B cell (primary cell): ENCODE data around the gene KCNJ6. TPM values are rescaled to one million over a fixed set of nuclear protein-coding genes. Genes with fewer than 3 reads are reported as not detected.
"Not testable (repeated sequence)": the region's sequence is repeated elsewhere in the genome, so short reads cannot be mapped to it uniquely, and the experiment has no call there.

Source experiments
- ATAC-seq: fragments of 200-7000 bp; cut with Tn5 transposase; one replicate; pipeline ENCODE4 v1.10.0; 2021; ENCODE audit warnings: low read depth, mild to moderate bottlenecking, moderate number of reproducible peaks, moderate library complexity
- CTCF ChIA-PET: fragments of 350-600 bp; sonication (Branson Sonifier 250); formaldehyde crosslinking; loops from one replicate; lab custom pipeline; 2021; ENCODE audit warnings: antibody characterized with exemption, inconsistent platforms; lab: Charles Lee
- POLR2A ChIA-PET: fragments of 350-600 bp; sonication (Branson Sonifier 250); formaldehyde crosslinking; loops from one replicate; lab custom pipeline; 2021; ENCODE audit warnings: antibody characterized with exemption; lab: Charles Lee
- DNase-seq: peaks from one replicate; pipeline ENCODE4 v3.0.0; 2013
- H2AFZ ChIP-seq: 2 replicates; pipeline ENCODE4 v1.6.1; 2012; ENCODE audit warnings: mild to moderate bottlenecking, low read depth, low read length; ENCODE audit not compliant: insufficient read depth, poor library complexity, severe bottlenecking
- H3K27ac ChIP-seq, 2 donors: 1 replicate in 1 of 2; 2 replicates in 1 of 2; pipeline ENCODE4 v1.5.1; 2012 to 2013; ENCODE audit warnings: low read length in 2 of 2, mild to moderate bottlenecking in 2 of 2, moderate library complexity in 1 of 2
- H3K27me3 ChIP-seq, 4 experiments: fragments of 200-600 bp in 1 of 4; sonication (generic) in 1 of 4; replicated peaks in 1 of 4; 1 replicate in 2 of 4; 2 replicates in 2 of 4; pipeline versions ENCODE4 v1.6.1 to v1.7.0; 2013 to 2016; ENCODE audit warnings: low read length in 3 of 4, mild to moderate bottlenecking in 2 of 4, mixed read lengths in 1 of 4, moderate library complexity in 1 of 4; ENCODE audit not compliant: insufficient read depth in 4 of 4, control insufficient read depth in 3 of 4; ENCODE audit errors: control extremely low read depth in 1 of 4
- H3K36me3 ChIP-seq, 2 experiments: replicated peaks in 1 of 2; 1 replicate in 1 of 2; 2 replicates in 1 of 2; pipeline versions ENCODE4 v1.6.1 to v1.7.1; 2013; ENCODE audit warnings: low read length in 1 of 2; ENCODE audit not compliant: insufficient read depth in 2 of 2, control insufficient read depth in 1 of 2; ENCODE audit errors: control extremely low read depth in 1 of 2, extremely low read depth in 1 of 2
- H3K4me1 ChIP-seq, 2 donors: fragments of 200-600 bp in 1 of 2; sonication (generic) in 1 of 2; 1 replicate in 1 of 2; 2 replicates in 1 of 2; pipeline versions ENCODE4 v1.5.1 to v1.6.1; 2013 to 2017; ENCODE audit warnings: low read length in 2 of 2; ENCODE audit not compliant: control insufficient read depth in 2 of 2, insufficient read depth in 2 of 2
- H3K4me2 ChIP-seq: replicated peaks from 2 replicates; pipeline ENCODE3; 2012; ENCODE audit warnings: mild to moderate bottlenecking, low read depth, low read length; ENCODE audit not compliant: poor library complexity, severe bottlenecking
- H3K4me3 ChIP-seq, 5 experiments: fragments of 200-600 bp in 1 of 5; sonication (generic) in 1 of 5; 1 replicate in 3 of 5; 2 replicates in 2 of 5; pipeline versions ENCODE4 v1.5.1 to v1.7.0; 2011 to 2016; ENCODE audit warnings: low read length in 4 of 5, mild to moderate bottlenecking in 4 of 5, low read depth in 2 of 5, control low read depth in 1 of 5, moderate library complexity in 1 of 5; ENCODE audit not compliant: insufficient read depth in 1 of 5; ENCODE audit errors: control extremely low read depth in 1 of 5, extremely low read depth in 1 of 5
- H3K79me2 ChIP-seq: fragments of 200-600 bp; sonication (generic); one replicate; pipeline ENCODE4 v1.6.0; 2016; ENCODE audit warnings: low read length; ENCODE audit not compliant: control insufficient read depth, insufficient read depth
- H3K9ac ChIP-seq: fragments of 200-600 bp; sonication (generic); 2 replicates; pipeline ENCODE4 v1.6.1; 2017; ENCODE audit warnings: mild to moderate bottlenecking, low read length, moderate library complexity
- H3K9me3 ChIP-seq, 3 donors: one replicate each; pipeline versions ENCODE4 v1.6.1 to v1.7.1; 2013; ENCODE audit warnings: low read length in 2 of 3; ENCODE audit not compliant: control insufficient read depth in 2 of 3, insufficient read depth in 1 of 3; ENCODE audit errors: control extremely low read depth in 1 of 3
- H4K20me1 ChIP-seq: 2 replicates; pipeline ENCODE4 v1.6.0; 2012; ENCODE audit warnings: mild to moderate bottlenecking, low read length; ENCODE audit not compliant: insufficient read depth, control insufficient read depth, poor library complexity, severe bottlenecking
- H3K27ac Mint-ChIP-seq: one replicate; pipeline ENCODE4 v1.8.0; 2021; ENCODE audit warnings: mixed read lengths
- H3K27me3 Mint-ChIP-seq: one replicate; pipeline ENCODE4 v1.8.0; 2021; ENCODE audit warnings: mixed read lengths
- H3K4me1 Mint-ChIP-seq: one replicate; pipeline ENCODE4 v1.8.0; 2021; ENCODE audit warnings: mixed read lengths
- H3K4me3 Mint-ChIP-seq: one replicate; pipeline ENCODE4 v1.8.0; 2021; ENCODE audit warnings: mixed read lengths
- H3K9me3 Mint-ChIP-seq: one replicate; pipeline ENCODE4 v1.8.0; 2022; ENCODE audit warnings: mixed read lengths; ENCODE audit not compliant: insufficient read depth
- CTCF ChIP-seq: fragments of 200-600 bp; IDR thresholded peaks from one replicate; pipeline ENCODE4 v1.8.0; 2022; ENCODE audit warnings: antibody characterized with exemption, mild to moderate bottlenecking
- EZH2 ChIP-seq: IDR thresholded peaks from 2 replicates; pipeline ENCODE4 v1.6.1; 2012; ENCODE audit warnings: borderline replicate concordance, low read depth, mild to moderate bottlenecking, moderate library complexity, low read length; ENCODE audit not compliant: insufficient read depth, poor library complexity, severe bottlenecking
- WGBS: methylation state at CpG from one replicate; pipeline ENCODE4 v1.1.5; 2013; ENCODE audit warnings: missing lambda C conversion rate; ENCODE audit not compliant: insufficient coverage; 5-methylcytosine and 5-hydroxymethylcytosine counted together
- intact Hi-C: fragments of 100-400 bp; cut with micrococcal nuclease; formaldehyde crosslinking; loops from one replicate; pipeline ENCODE4 v1.10.0; 2022
- polyA plus RNA-seq: library from polyadenylated mRNA; depleted of rRNA; stranded (reverse); fragments of >200 nt; gene quantifications from 2 replicates; pipeline ENCODE4 v1.2.3, GENCODE V29; 2012
- total RNA-seq, 2 donors: library from RNA; stranded (reverse); fragments of 120-200 nt in 1 of 2; gene quantifications; 1 replicate in 1 of 2; 2 replicates in 1 of 2; pipeline versions ENCODE4 v1.2.3 to v1.2.4, GENCODE V29; 2013 to 2022

The KCNJ6 gene
- total and polyA plus RNA-seq, 2 donors (not counting 1 experiment from before 2014, with no cell fraction given): not detected

- Histone ChIP-seq H3K27ac (no peak overlapping the region), H4K20me1 (no peaks in the 10 kb centered on the region), H3K4me2 (no peak overlapping the region), H3K36me3 (no peaks in the 10 kb centered on the region), H3K9ac (no peak overlapping the region), H3K27me3 (no peaks in the 10 kb centered on the region), H2AFZ (no peak overlapping the region), H3K79me2 (no peaks in the 10 kb centered on the region), H3K4me1 (no peaks in the 10 kb centered on the region), H3K9me3 (no peaks in the 10 kb centered on the region), H3K4me3 (no peak overlapping the region)
- H3K4me3 Mint-ChIP-seq: no peak overlapping the region
- H3K27me3 Mint-ChIP-seq: no peaks in the 10 kb centered on the region
- DNase-seq: no peak
- no peak for ATAC-seq
- no peak overlapping the region for H3K27ac Mint-ChIP-seq
- CTCF ChIA-PET: no interaction called here
- peaks cover 3% of the 10 kb centered on the region for H3K9me3 Mint-ChIP-seq
- POLR2A ChIA-PET: no interaction called here
- H3K4me1 Mint-ChIP-seq: no peaks in the 10 kb centered on the region
- no peak for TF ChIP-seq CTCF
- no peak for TF ChIP-seq EZH2
- 80% methylated on average over 5 of the region's 10 CpGs for WGBS
- intact Hi-C loops: no loop called here
These were observed 250.8 kb downstream of the KCNJ6 start for GRCh38 chr21:37665230-37666024.

GRCh38 chr21:37662227-37662626, 254.0 kb downstream of the KCNJ6 start:
- H3K79me2 ChIP-seq, H3K27me3 Mint-ChIP-seq, H3K9ac ChIP-seq, POLR2A ChIA-PET, H3K4me3 ChIP-seq, H2AFZ ChIP-seq, H3K4me1 ChIP-seq, H4K20me1 ChIP-seq, H3K4me3 Mint-ChIP-seq, CTCF ChIA-PET, H3K36me3 ChIP-seq, H3K9me3 ChIP-seq, H3K9me3 Mint-ChIP-seq, ATAC-seq, H3K4me2 ChIP-seq, DNase-seq, H3K4me1 Mint-ChIP-seq, H3K27me3 ChIP-seq, H3K27ac ChIP-seq: not testable (repeated sequence)
- H3K27ac Mint-ChIP-seq: peak overlapping the region; percentile 38
- no CpG with 5 or more reads among the region's 1 CpG for WGBS
- intact Hi-C loops: loop anchor here (5.0 kb wide), 1 partner anchor 640 kb away; no protein-coding TSS in a partner anchor
